Measurements from ENCODE around the gene HOMER2. TPM values are rescaled to one million over a fixed set of nuclear protein-coding genes. Genes with fewer than 3 reads are reported as not detected.

Gene HOMER2
- total and polyA plus RNA-seq, 2 experiments from 2014 or later, result 5.9 to 14.5 TPM

DNA sequence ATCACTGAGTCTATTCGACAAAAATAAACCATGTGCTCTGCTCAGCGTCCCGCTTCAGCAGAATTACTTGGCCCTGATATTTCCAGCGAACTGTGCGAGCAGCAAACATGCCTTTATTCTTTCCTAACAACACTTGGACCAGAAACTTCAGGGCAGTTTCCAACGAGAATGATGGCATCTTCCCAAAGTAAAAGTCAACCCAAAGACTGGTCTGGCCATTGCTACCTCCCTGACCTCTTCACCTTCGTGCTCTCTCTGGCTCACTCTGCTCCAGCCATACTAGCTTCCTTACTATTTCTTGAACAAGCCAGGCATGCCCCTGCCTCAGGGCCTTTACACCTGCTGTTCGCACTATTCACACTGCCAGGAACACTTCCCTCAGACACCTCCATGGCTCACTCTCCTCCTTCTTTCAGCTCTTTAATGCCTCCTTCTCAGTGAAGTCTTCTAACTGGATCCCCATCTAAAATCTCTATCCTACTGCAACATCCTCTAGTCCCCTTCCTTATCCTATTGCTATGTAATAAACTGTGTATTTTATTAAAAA lies 6.3 kb downstream of the HOMER2 start:
- H3K4me1 ChIP-seq (ENCODE audit: insufficient read depth), result no peaks in the 10 kb centered on the region

GRCh38 chr15:82945326-82945725 lies 7.2 kb downstream of the HOMER2 start:
- no peaks in the 10 kb centered on the region for H3K4me1 ChIP-seq (ENCODE audit: insufficient read depth)
- no peaks in the 10 kb centered on the region for H3K9me3 ChIP-seq (ENCODE audit: low read depth)
- TF ChIP-seq EZH2 (IDR thresholded peaks at IDR 0.05; ENCODE audit: borderline replicate concordance) (no peak), CTCF (IDR thresholded peaks at IDR 0.05; ENCODE audit: poor library complexity) (no peak), EZH2phosphoT487 (IDR thresholded peaks at IDR 0.05; ENCODE audit: low read depth, severe bottlenecking, unreplicated experiment) (no peak)
- H3K36me3 ChIP-seq (replicated peaks; ENCODE audit: insufficient read depth, low read depth), result no peaks in the 10 kb centered on the region
- no peaks in the 10 kb centered on the region for H4K20me1 ChIP-seq (ENCODE audit: insufficient read depth, poor library complexity, severe bottlenecking)
- no peak overlapping the region for H2AFZ ChIP-seq
- no peak overlapping the region for H3K4me2 ChIP-seq
- no peak overlapping the region for H3K27ac ChIP-seq
- H3K27me3 ChIP-seq, result peaks cover 9% of the 10 kb centered on the region
- no peaks in the 10 kb centered on the region for H3K9me2 ChIP-seq (replicated peaks; ENCODE audit: insufficient read depth)
- no peak for DNase-seq (ENCODE audit: low spot score)
- H3K4me3 ChIP-seq, result no peak overlapping the region
- no peaks in the 10 kb centered on the region for H3K79me2 ChIP-seq
- WGBS (ENCODE audit: low lambda C conversion rate, missing lambda C conversion rate), result 95% methylated on average over 5 of the region's 5 CpGs

More for the DNA sequence above, 6.3 kb downstream of the HOMER2 start:
- H3K27me3 ChIP-seq, result peaks cover 14% of the 10 kb centered on the region
- WGBS (ENCODE audit: low lambda C conversion rate, missing lambda C conversion rate), result 92% methylated on average over 8 of the region's 8 CpGs
- H3K27ac ChIP-seq, result no peak overlapping the region
- no peaks in the 10 kb centered on the region for H3K79me2 ChIP-seq
- no peak overlapping the region for H2AFZ ChIP-seq
- no peak for DNase-seq (ENCODE audit: low spot score)
- H3K36me3 ChIP-seq (replicated peaks; ENCODE audit: insufficient read depth, low read depth), result no peaks in the 10 kb centered on the region
- H3K9me2 ChIP-seq (replicated peaks; ENCODE audit: insufficient read depth), result no peaks in the 10 kb centered on the region
- no peak overlapping the region for H3K4me3 ChIP-seq
- TF ChIP-seq EZH2phosphoT487 (IDR thresholded peaks at IDR 0.05; ENCODE audit: low read depth, severe bottlenecking, unreplicated experiment) (no peak), EZH2 (IDR thresholded peaks at IDR 0.05; ENCODE audit: borderline replicate concordance) (no peak), CTCF (IDR thresholded peaks at IDR 0.05; ENCODE audit: poor library complexity) (no peak)
- no peaks in the 10 kb centered on the region for H4K20me1 ChIP-seq (ENCODE audit: insufficient read depth, poor library complexity, severe bottlenecking)
- no peak overlapping the region for H3K4me2 ChIP-seq
- no peaks in the 10 kb centered on the region for H3K9me3 ChIP-seq (ENCODE audit: low read depth)

GRCh38 chr15:82944821-82945220 lies 7.7 kb downstream of the HOMER2 start:
- Histone ChIP-seq H3K36me3 (replicated peaks; ENCODE audit: insufficient read depth, low read depth) (no peaks in the 10 kb centered on the region), H3K27ac (no peak overlapping the region)
- TF ChIP-seq EZH2phosphoT487 (IDR thresholded peaks at IDR 0.05; ENCODE audit: low read depth, severe bottlenecking, unreplicated experiment), result no peak
- TF ChIP-seq CTCF (IDR thresholded peaks at IDR 0.05; ENCODE audit: poor library complexity), result no peak
- TF ChIP-seq EZH2 (IDR thresholded peaks at IDR 0.05; ENCODE audit: borderline replicate concordance), result no peak

More at GRCh38 chr15:82944821-82945220, 7.7 kb downstream of the HOMER2 start:
- Histone ChIP-seq H3K4me1 (ENCODE audit: insufficient read depth) (no peaks in the 10 kb centered on the region), H4K20me1 (ENCODE audit: insufficient read depth, poor library complexity, severe bottlenecking) (no peaks in the 10 kb centered on the region), H3K4me2 (no peak overlapping the region), H3K27me3 (peaks cover 6% of the 10 kb centered on the region), H3K9me2 (replicated peaks; ENCODE audit: insufficient read depth) (no peaks in the 10 kb centered on the region), H3K9me3 (ENCODE audit: low read depth) (no peaks in the 10 kb centered on the region), H3K4me3 (no peak overlapping the region), H2AFZ (no peak overlapping the region), H3K79me2 (no peaks in the 10 kb centered on the region)
- WGBS (ENCODE audit: low lambda C conversion rate, missing lambda C conversion rate), result 89% methylated on average over 5 of the region's 5 CpGs
- DNase-seq (ENCODE audit: low spot score), result no peak

Measured in hepatocyte (in vitro differentiated cells).